DOHH2 (cell line): ENCODE measurements around the gene IRAK3.

Source experiments
- H3F3A ChIP-seq: fragments of 200-600 bp; sonication (generic), shearing (Covaris generic); 2 replicates; pipeline ENCODE4 v1.6.0; 2016; ENCODE audit warnings: antibody characterized with exemption, mild to moderate bottlenecking; ENCODE audit not compliant: control insufficient read depth, insufficient read depth
- H3K27ac ChIP-seq: fragments of 200-600 bp; sonication (generic); 2 replicates; pipeline ENCODE4 v1.5.1; 2014; ENCODE audit warnings: low read depth, mild to moderate bottlenecking, low read length, moderate library complexity
- H3K27me3 ChIP-seq: fragments of 200-600 bp; sonication (generic); 2 replicates; pipeline ENCODE4 v1.6.1; 2014; ENCODE audit warnings: mild to moderate bottlenecking, low read length, mixed read lengths; ENCODE audit not compliant: control insufficient read depth
- H3K36me3 ChIP-seq: fragments of 200-600 bp; sonication (generic); 2 replicates; pipeline ENCODE4 v1.6.1; 2014; ENCODE audit warnings: mild to moderate bottlenecking, low read length, moderate library complexity, mixed read lengths; ENCODE audit not compliant: control insufficient read depth
- H3K4me1 ChIP-seq: fragments of 200-600 bp; sonication (generic); 2 replicates; pipeline ENCODE4 v1.6.1; 2014; ENCODE audit warnings: mild to moderate bottlenecking, low read length, mixed read lengths; ENCODE audit not compliant: control insufficient read depth
- H3K4me2 ChIP-seq: fragments of 200-600 bp; sonication (generic); 2 replicates; pipeline ENCODE4 v1.6.0; 2014; ENCODE audit warnings: mild to moderate bottlenecking, low read length, moderate library complexity
- H3K4me3 ChIP-seq: fragments of 200-600 bp; sonication (generic); 2 replicates; pipeline ENCODE4 v1.5.1; 2014; ENCODE audit warnings: mild to moderate bottlenecking, low read length, mixed read lengths
- H3K79me2 ChIP-seq: fragments of 200-600 bp; sonication (generic); 2 replicates; pipeline ENCODE4 v1.6.1; 2014; ENCODE audit warnings: mild to moderate bottlenecking, low read length, mixed read lengths; ENCODE audit not compliant: control insufficient read depth
- H3K9me2 ChIP-seq: fragments of 200-600 bp; sonication (generic); replicated peaks from 2 replicates; pipeline ENCODE4 v1.6.1; 2014; ENCODE audit warnings: mild to moderate bottlenecking, low read length, mixed read lengths; ENCODE audit not compliant: control insufficient read depth
- H3K9me3 ChIP-seq: fragments of 200-600 bp; sonication (generic); 2 replicates; pipeline ENCODE4 v1.6.1; 2014; ENCODE audit warnings: antibody characterized with exemption, low read length, mixed read lengths; ENCODE audit not compliant: control insufficient read depth, insufficient read depth
- H4K20me1 ChIP-seq: fragments of 200-600 bp; sonication (generic); 2 replicates; pipeline ENCODE4 v1.6.0; 2014; ENCODE audit warnings: low read depth, mild to moderate bottlenecking, antibody characterized with exemption, low read length, moderate library complexity; ENCODE audit not compliant: control insufficient read depth, insufficient read depth
- EZH2phosphoT487 ChIP-seq: fragments of 200-600 bp; sonication (generic); IDR thresholded peaks from 2 replicates; pipeline ENCODE4 v1.6.1; 2017; ENCODE audit warnings: borderline replicate concordance, mild to moderate bottlenecking, antibody characterized with exemption, low read length, moderate library complexity, mixed read lengths
- TF ChIP-seq, protein P1 (sequence below): fragments of 200-600 bp; sonication (generic); IDR thresholded peaks from one replicate; pipeline ENCODE4 v1.5.1; 2014; ENCODE audit warnings: antibody characterized with exemption, mild to moderate bottlenecking, low read depth, low read length; ENCODE audit not compliant: poor library complexity, severe bottlenecking

The IRAK3 gene

GRCh38 chr12:66154776-66155175 is 34.2 kb upstream of the IRAK3 start:
- TF ChIP-seq, protein P1, sequence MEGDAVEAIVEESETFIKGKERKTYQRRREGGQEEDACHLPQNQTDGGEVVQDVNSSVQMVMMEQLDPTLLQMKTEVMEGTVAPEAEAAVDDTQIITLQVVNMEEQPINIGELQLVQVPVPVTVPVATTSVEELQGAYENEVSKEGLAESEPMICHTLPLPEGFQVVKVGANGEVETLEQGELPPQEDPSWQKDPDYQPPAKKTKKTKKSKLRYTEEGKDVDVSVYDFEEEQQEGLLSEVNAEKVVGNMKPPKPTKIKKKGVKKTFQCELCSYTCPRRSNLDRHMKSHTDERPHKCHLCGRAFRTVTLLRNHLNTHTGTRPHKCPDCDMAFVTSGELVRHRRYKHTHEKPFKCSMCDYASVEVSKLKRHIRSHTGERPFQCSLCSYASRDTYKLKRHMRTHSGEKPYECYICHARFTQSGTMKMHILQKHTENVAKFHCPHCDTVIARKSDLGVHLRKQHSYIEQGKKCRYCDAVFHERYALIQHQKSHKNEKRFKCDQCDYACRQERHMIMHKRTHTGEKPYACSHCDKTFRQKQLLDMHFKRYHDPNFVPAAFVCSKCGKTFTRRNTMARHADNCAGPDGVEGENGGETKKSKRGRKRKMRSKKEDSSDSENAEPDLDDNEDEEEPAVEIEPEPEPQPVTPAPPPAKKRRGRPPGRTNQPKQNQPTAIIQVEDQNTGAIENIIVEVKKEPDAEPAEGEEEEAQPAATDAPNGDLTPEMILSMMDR = no peak
- no peak for TF ChIP-seq EZH2phosphoT487
- Histone ChIP-seq H3K36me3 (peaks cover 24% of the 10 kb centered on the region), H3K27me3 (no peaks in the 10 kb centered on the region), H3K4me1 (peaks cover 4% of the 10 kb centered on the region; the same call in 1 of the 2 replicates), H3F3A (no peaks in the 10 kb centered on the region), H3K79me2 (peaks cover 33% of the 10 kb centered on the region), H4K20me1 (no peaks in the 10 kb centered on the region), H3K9me3 (no peaks in the 10 kb centered on the region), H3K4me3 (no peak overlapping the region), H3K4me2 (no peak overlapping the region), H3K9me2 (no peaks in the 10 kb centered on the region), H3K27ac (no peak overlapping the region)

DNA sequence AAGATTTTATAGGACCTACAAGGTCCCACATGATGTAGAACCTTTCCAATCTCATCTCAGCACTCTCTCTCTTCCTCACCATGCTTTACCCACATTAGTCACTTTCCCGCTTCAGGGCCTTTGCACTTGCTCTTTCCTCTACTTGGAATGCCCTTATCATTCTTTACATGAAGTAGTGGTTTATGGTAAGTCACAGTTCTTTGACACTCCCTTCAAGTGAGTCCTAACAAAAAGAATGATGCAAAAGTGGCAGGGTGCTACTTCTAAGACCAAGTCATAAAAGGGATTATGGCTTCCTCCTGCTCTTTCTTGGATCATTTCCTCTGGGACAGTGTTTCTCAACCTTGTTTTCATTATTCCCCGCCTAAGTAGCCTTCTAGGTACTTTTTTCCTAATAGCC is 32.4 kb upstream of the IRAK3 start:
- Histone ChIP-seq H3K27ac (no peak overlapping the region), H3K9me3 (no peaks in the 10 kb centered on the region), H3K9me2 (no peaks in the 10 kb centered on the region), H3K4me1 (no peaks in the 10 kb centered on the region), H4K20me1 (no peaks in the 10 kb centered on the region), H3K36me3 (peaks cover 19% of the 10 kb centered on the region), H3K4me2 (no peak overlapping the region), H3K27me3 (no peaks in the 10 kb centered on the region), H3F3A (no peaks in the 10 kb centered on the region), H3K4me3 (no peak overlapping the region), H3K79me2 (peaks cover 50% of the 10 kb centered on the region)
- TF ChIP-seq, protein P1 = no peak
- TF ChIP-seq EZH2phosphoT487 = no peak

GRCh38 chr12:66159123-66159522 is 29.9 kb upstream of the IRAK3 start:
- Histone ChIP-seq H3K9me3 (peaks cover under 1% of the 10 kb centered on the region; the same call in 1 of the 2 replicates), H4K20me1 (no peaks in the 10 kb centered on the region), H3K9me2 (no peaks in the 10 kb centered on the region), H3K4me2 (no peak overlapping the region), H3F3A (no peaks in the 10 kb centered on the region), H3K36me3 (peaks cover 21% of the 10 kb centered on the region), H3K4me3 (no peak overlapping the region), H3K4me1 (no peaks in the 10 kb centered on the region), H3K79me2 (peaks cover 74% of the 10 kb centered on the region), H3K27ac (no peak overlapping the region), H3K27me3 (no peaks in the 10 kb centered on the region)
- no peak for TF ChIP-seq EZH2phosphoT487
- TF ChIP-seq, protein P1 = no peak

GRCh38 chr12:66160704-66161103 is 28.3 kb upstream of the IRAK3 start:
- Histone ChIP-seq H3K79me2 (peaks cover 79% of the 10 kb centered on the region), H3K36me3 (peaks cover 35% of the 10 kb centered on the region), H3K27ac (no peak overlapping the region)

More at GRCh38 chr12:66160704-66161103, 28.3 kb upstream of the IRAK3 start:
- H3K4me2 ChIP-seq = no peak overlapping the region
- H3K4me1 ChIP-seq = no peaks in the 10 kb centered on the region
- H3K4me3 ChIP-seq = no peak overlapping the region
- TF ChIP-seq EZH2phosphoT487 = no peak
- TF ChIP-seq, protein P1 = no peak
- H3K27me3 ChIP-seq = no peaks in the 10 kb centered on the region
- H3K9me2 ChIP-seq = no peaks in the 10 kb centered on the region
- H3K9me3 ChIP-seq = peaks cover 16% of the 10 kb centered on the region
- H4K20me1 ChIP-seq = no peaks in the 10 kb centered on the region
- no peaks in the 10 kb centered on the region for H3F3A ChIP-seq
